Measurements from ENCODE around the gene ANKRD2. TPM values are rescaled to one million over a fixed set of nuclear protein-coding genes. Genes with fewer than 3 reads are reported as not detected.
A peak's percentile ranks its signal among the peaks of the same experiment; 100 is the strongest.

Gene ANKRD2
- total and polyA plus RNA-seq, 2 donors, result 0.05 to 0.68 TPM

GRCh38 chr10:97587183-97587582 is 14.6 kb downstream of the ANKRD2 start:
- Histone ChIP-seq H3K36me3 (ENCODE audit: control insufficient read depth in 2 of 2, insufficient read depth in 2 of 2, low read length in 1 of 2) (no peaks in the 10 kb centered on the region), H3K4me1 (ENCODE audit: control insufficient read depth in 2 of 2, insufficient read depth in 2 of 2, low read length in 2 of 2) (peaks cover 0 to 5% of the 10 kb centered on the region in 2 donors), H3K27me3 (ENCODE audit: control insufficient read depth in 2 of 2, insufficient read depth in 1 of 2, low read length in 1 of 2) (no peaks in the 10 kb centered on the region), H3K27ac (ENCODE audit: low read depth in 1 of 2, low read length in 1 of 2) (no peak overlapping the region), H3K4me3 (ENCODE audit: low read length in 2 of 2) (no peak overlapping the region), H3K9me3 (ENCODE audit: control insufficient read depth in 2 of 2, insufficient read depth in 1 of 2, low read length in 1 of 2) (no peaks in the 10 kb centered on the region)
- DNase-seq (ENCODE audit: low read depth in 6 of 9, low spot score in 9 of 9), result no peak
- 98% methylated on average over 2 of the region's 2 CpGs for WGBS

- DNase-seq (ENCODE audit: low read depth in 6 of 9, low spot score in 9 of 9), result no peak
- Histone ChIP-seq H3K27ac (ENCODE audit: low read depth in 1 of 2, low read length in 1 of 2) (no peak within 1 kb of the TSS), H3K4me3 (ENCODE audit: low read length in 2 of 2) (no peak within 1 kb of the TSS), H3K4me1 (ENCODE audit: control insufficient read depth in 2 of 2, insufficient read depth in 2 of 2, low read length in 2 of 2) (peaks cover 0 to 5% of the 10 kb centered on the region in 2 donors), H3K27me3 (ENCODE audit: control insufficient read depth in 2 of 2, insufficient read depth in 1 of 2, low read length in 1 of 2) (no peaks in the 10 kb centered on the region), H3K36me3 (ENCODE audit: control insufficient read depth in 2 of 2, insufficient read depth in 2 of 2, low read length in 1 of 2) (no peaks in the 10 kb centered on the region), H3K9me3 (ENCODE audit: control insufficient read depth in 2 of 2, insufficient read depth in 1 of 2, low read length in 1 of 2) (no peaks in the 10 kb centered on the region)
- WGBS, result 89% methylated on average over 3 of the region's 3 CpGs
Measured at GRCh38 chr10:97589479-97589878, 16.9 kb downstream of the ANKRD2 start, which contains the start of gene C10orf62. Gene C10orf62, plus strand, starts transcription at chr10:97589721. Its CDS starts 177 bp downstream, at chr10:97589898.

- no peak overlapping the region for H3K27ac ChIP-seq (ENCODE audit: low read depth in 1 of 2, low read length in 1 of 2)
- no peak for DNase-seq (ENCODE audit: low read depth in 6 of 9, low spot score in 9 of 9)
- H3K27me3 ChIP-seq (ENCODE audit: control insufficient read depth in 2 of 2, insufficient read depth in 1 of 2, low read length in 1 of 2), result no peaks in the 10 kb centered on the region
- 95% methylated on average over 15 of the region's 15 CpGs for WGBS
- peaks cover 0 to 5% of the 10 kb centered on the region in 2 donors for H3K4me1 ChIP-seq (ENCODE audit: control insufficient read depth in 2 of 2, insufficient read depth in 2 of 2, low read length in 2 of 2)
- no peaks in the 10 kb centered on the region for H3K9me3 ChIP-seq (ENCODE audit: control insufficient read depth in 2 of 2, insufficient read depth in 1 of 2, low read length in 1 of 2)
- H3K4me3 ChIP-seq (ENCODE audit: low read length in 2 of 2), result no peak overlapping the region
- H3K36me3 ChIP-seq (ENCODE audit: control insufficient read depth in 2 of 2, insufficient read depth in 2 of 2, low read length in 1 of 2), result no peaks in the 10 kb centered on the region
Measured at GRCh38 chr10:97590082-97590747, 17.6 kb downstream of the ANKRD2 start.

GRCh38 chr10:97590748-97591495 is 18.3 kb downstream of the ANKRD2 start:
- H3K4me1 ChIP-seq (ENCODE audit: control insufficient read depth in 2 of 2, insufficient read depth in 2 of 2, low read length in 2 of 2), result peaks cover 0 to 5% of the 10 kb centered on the region in 2 donors
- H3K27ac ChIP-seq (ENCODE audit: low read depth in 1 of 2, low read length in 1 of 2), result no peak overlapping the region
- peak in 2 of 9 donors; percentile 7 to 23 for DNase-seq (ENCODE audit: low read depth in 6 of 9, low spot score in 9 of 9)
- no peak overlapping the region for H3K4me3 ChIP-seq (ENCODE audit: low read length in 2 of 2)
- WGBS, result 77% methylated on average over 5 of the region's 5 CpGs
- no peaks in the 10 kb centered on the region for H3K36me3 ChIP-seq (ENCODE audit: control insufficient read depth in 2 of 2, insufficient read depth in 2 of 2, low read length in 1 of 2)
- H3K27me3 ChIP-seq (ENCODE audit: control insufficient read depth in 2 of 2, insufficient read depth in 1 of 2, low read length in 1 of 2), result no peaks in the 10 kb centered on the region
- H3K9me3 ChIP-seq (ENCODE audit: control insufficient read depth in 2 of 2, insufficient read depth in 1 of 2, low read length in 1 of 2), result no peaks in the 10 kb centered on the region

- Histone ChIP-seq H3K4me3 (ENCODE audit: low read length in 2 of 2) (no peak overlapping the region), H3K9me3 (ENCODE audit: control insufficient read depth in 2 of 2, insufficient read depth in 1 of 2, low read length in 1 of 2) (no peaks in the 10 kb centered on the region), H3K36me3 (ENCODE audit: control insufficient read depth in 2 of 2, insufficient read depth in 2 of 2, low read length in 1 of 2) (no peaks in the 10 kb centered on the region), H3K27me3 (ENCODE audit: control insufficient read depth in 2 of 2, insufficient read depth in 1 of 2, low read length in 1 of 2) (no peaks in the 10 kb centered on the region), H3K27ac (ENCODE audit: low read depth in 1 of 2, low read length in 1 of 2) (no peak overlapping the region), H3K4me1 (ENCODE audit: control insufficient read depth in 2 of 2, insufficient read depth in 2 of 2, low read length in 2 of 2) (peaks cover 0 to 5% of the 10 kb centered on the region in 2 donors)
- 93% methylated on average over 4 of the region's 4 CpGs for WGBS
- DNase-seq (ENCODE audit: low read depth in 6 of 9, low spot score in 9 of 9), result no peak
Measured at GRCh38 chr10:97593421-97593820, 20.8 kb downstream of the ANKRD2 start.

- H3K27me3 ChIP-seq (ENCODE audit: control insufficient read depth in 2 of 2, insufficient read depth in 1 of 2, low read length in 1 of 2), result no peaks in the 10 kb centered on the region
- H3K36me3 ChIP-seq (ENCODE audit: control insufficient read depth in 2 of 2, insufficient read depth in 2 of 2, low read length in 1 of 2), result no peaks in the 10 kb centered on the region
- no peak overlapping the region for H3K27ac ChIP-seq (ENCODE audit: low read depth in 1 of 2, low read length in 1 of 2)
- no peaks in the 10 kb centered on the region for H3K4me1 ChIP-seq (ENCODE audit: control insufficient read depth in 2 of 2, insufficient read depth in 2 of 2, low read length in 2 of 2)
- no peak for DNase-seq (ENCODE audit: low read depth in 6 of 9, low spot score in 9 of 9)
- H3K4me3 ChIP-seq (ENCODE audit: low read length in 2 of 2), result no peak overlapping the region
- 86% methylated on average over 10 of the region's 10 CpGs for WGBS
- H3K9me3 ChIP-seq (ENCODE audit: control insufficient read depth in 2 of 2, insufficient read depth in 1 of 2, low read length in 1 of 2), result no peaks in the 10 kb centered on the region
Measured at GRCh38 chr10:97596101-97597082, 23.8 kb downstream of the ANKRD2 start.

- Histone ChIP-seq H3K4me3 (ENCODE audit: low read length in 2 of 2) (no peak overlapping the region), H3K27me3 (ENCODE audit: control insufficient read depth in 2 of 2, insufficient read depth in 1 of 2, low read length in 1 of 2) (no peaks in the 10 kb centered on the region), H3K4me1 (ENCODE audit: control insufficient read depth in 2 of 2, insufficient read depth in 2 of 2, low read length in 2 of 2) (no peaks in the 10 kb centered on the region), H3K36me3 (ENCODE audit: control insufficient read depth in 2 of 2, insufficient read depth in 2 of 2, low read length in 1 of 2) (no peaks in the 10 kb centered on the region), H3K9me3 (ENCODE audit: control insufficient read depth in 2 of 2, insufficient read depth in 1 of 2, low read length in 1 of 2) (no peaks in the 10 kb centered on the region), H3K27ac (ENCODE audit: low read depth in 1 of 2, low read length in 1 of 2) (no peak overlapping the region)
- WGBS, result 72% methylated on average over 2 of the region's 2 CpGs
- no peak for DNase-seq (ENCODE audit: low read depth in 6 of 9, low spot score in 9 of 9)
Measured at GRCh38 chr10:97597778-97598177, 25.2 kb downstream of the ANKRD2 start.

GRCh38 chr10:97598407-97599271 is 26.1 kb downstream of the ANKRD2 start:
- no peak for DNase-seq (ENCODE audit: low read depth in 6 of 9, low spot score in 9 of 9)
- Histone ChIP-seq H3K4me3 (ENCODE audit: low read length in 2 of 2) (no peak overlapping the region), H3K4me1 (ENCODE audit: control insufficient read depth in 2 of 2, insufficient read depth in 2 of 2, low read length in 2 of 2) (no peaks in the 10 kb centered on the region), H3K27me3 (ENCODE audit: control insufficient read depth in 2 of 2, insufficient read depth in 1 of 2, low read length in 1 of 2) (no peaks in the 10 kb centered on the region), H3K27ac (ENCODE audit: low read depth in 1 of 2, low read length in 1 of 2) (no peak overlapping the region), H3K36me3 (ENCODE audit: control insufficient read depth in 2 of 2, insufficient read depth in 2 of 2, low read length in 1 of 2) (no peaks in the 10 kb centered on the region), H3K9me3 (ENCODE audit: control insufficient read depth in 2 of 2, insufficient read depth in 1 of 2, low read length in 1 of 2) (no peaks in the 10 kb centered on the region)
- WGBS, result 97% methylated on average over 19 of the region's 19 CpGs
